Activated T-helper 9 cell treated with anti-CD3 and anti-CD28 coated beads, Interleukin-2, amount 50 U/mL, for 16 hours (primary cell): Measurements from ENCODE around the gene SNX4.
"Not testable (repeated sequence)": the region's sequence is repeated elsewhere in the genome, so short reads cannot be mapped to it uniquely, and the experiment has no call there.

ENCODE experiments used
- DNase-seq: peaks from one replicate; pipeline ENCODE4 v3.0.0-alpha.2; 2020; ENCODE audit warnings: low read depth

Gene SNX4

DNA sequence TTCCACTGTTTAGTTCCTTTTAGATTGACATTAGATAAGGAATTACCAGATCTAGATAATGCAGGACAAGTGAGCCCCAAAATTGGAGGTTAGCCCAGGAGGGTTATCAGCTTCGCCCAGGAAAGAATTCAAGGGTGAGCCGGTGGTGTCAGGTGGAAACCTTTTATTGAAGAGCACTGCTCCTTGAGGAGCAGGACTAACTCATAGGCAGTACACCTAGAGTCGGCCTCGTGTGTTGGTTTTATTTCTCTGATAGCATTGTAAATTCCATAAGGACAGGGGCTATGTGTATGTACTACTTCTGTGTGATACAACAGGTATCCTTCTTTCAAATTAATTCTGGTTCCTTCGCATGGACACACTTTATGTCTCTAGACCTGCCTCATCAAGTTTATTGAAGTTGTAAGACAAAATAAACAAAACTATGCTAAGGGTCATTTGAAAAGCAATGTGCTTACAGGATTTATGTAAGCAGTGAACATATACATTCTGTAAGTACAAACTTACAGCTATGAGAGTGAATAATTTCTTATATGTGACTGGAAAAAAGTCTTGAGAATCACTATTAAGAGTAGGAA is 57.2 kb downstream of the SNX4 start:
- DNase-seq = no peak

DNA sequence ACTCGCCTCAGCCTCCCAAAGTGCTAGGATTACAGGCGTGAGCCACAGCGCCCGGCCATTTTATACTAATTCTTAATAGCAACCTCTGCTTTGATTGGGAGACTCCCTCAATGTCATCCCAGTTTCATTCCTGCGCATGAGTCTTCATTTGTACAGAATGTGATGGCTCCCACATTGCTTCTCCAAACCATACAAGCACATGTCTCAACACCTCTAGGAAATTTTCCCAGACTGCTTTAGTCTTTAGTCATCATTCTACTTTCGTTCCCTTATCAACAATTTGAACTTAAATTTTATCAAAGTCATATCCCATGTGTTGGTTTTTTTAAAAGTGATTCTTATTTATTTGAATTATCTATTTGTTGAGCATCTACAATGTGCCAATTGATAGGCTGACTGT is 58.1 kb downstream of the SNX4 start:
- DNase-seq = no peak

GRCh38 chr3:125460233-125460632 is 59.8 kb downstream of the SNX4 start:
- no peak for DNase-seq

DNA sequence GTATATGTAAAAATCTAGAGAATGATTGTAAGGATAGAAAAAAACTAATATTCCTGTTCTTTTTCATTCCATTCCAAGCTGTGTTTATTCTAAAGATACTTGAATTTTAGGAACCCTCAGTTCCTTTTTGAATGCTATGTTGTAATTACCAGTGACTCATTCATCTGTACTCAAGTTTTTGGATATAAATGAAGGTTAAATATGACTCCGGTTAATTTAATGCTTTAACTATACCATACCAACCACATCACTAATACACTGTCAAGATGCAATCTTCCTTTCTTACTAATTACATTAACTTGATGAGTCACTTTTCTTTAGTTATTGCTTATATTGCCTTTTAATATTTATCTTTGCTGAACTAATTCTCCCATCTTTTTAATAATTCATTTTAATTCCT is 76.1 kb downstream of the SNX4 start:
- DNase-seq = no peak

DNA sequence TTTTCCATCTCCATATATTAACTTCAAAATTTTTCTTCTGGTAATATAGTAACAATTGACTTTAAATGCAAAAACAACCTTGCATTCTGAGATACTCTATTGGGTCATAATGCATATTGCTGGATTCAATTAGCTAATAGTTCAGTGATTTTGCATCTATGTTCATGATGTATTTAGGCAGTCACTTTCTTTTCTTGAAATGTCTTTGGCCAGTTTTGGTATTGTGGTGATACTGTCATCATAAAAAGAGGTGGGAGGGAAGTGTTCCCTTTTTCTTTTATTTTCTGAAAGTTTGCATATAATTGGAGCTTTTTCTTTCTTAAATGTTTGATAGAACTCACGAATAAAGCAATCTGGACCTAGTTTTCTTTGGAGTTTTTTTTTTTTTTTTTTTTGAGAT is 77.5 kb downstream of the SNX4 start:
- no peak for DNase-seq

DNA sequence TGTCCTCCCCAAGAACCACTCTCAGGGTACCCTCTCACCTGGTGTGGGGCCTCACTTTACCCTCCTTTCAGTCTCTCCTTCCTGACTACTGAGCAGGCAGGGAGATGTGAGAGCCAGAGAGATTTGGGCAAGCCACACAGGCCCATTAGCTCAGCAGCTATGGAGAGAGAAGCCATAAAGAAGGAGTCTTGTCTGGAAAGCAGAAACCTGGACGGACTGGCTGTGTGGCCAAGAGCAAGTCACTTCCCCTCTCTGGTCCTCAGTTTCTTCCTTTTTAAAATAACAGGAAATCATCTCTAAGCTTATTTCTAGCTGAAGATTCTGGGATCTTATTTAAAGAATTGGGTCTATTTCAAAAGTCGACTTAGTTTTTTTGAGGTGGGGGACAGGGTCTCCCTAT is 79.0 kb downstream of the SNX4 start:
- no peak for DNase-seq

DNA sequence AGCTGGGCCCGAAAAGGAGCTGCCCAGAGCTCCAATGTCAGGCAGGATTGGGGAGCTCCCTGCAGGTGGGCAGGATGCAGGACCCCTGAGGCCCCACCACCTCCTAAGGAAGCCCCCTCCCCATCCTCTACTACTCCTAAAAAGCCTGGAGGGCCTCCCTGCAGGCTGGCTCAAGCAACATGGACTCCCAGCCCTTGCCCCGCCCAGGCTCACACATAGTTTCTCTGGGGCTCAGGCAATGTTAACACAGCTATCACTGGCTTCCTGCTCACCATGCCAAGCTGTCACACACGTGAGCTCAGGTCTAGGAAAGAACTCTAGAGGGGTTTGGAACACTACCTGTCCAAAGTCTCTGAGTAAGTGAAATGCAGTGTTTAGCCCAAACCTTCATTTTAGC is 79.4 kb downstream of the SNX4 start:
- DNase-seq = no peak

DNA sequence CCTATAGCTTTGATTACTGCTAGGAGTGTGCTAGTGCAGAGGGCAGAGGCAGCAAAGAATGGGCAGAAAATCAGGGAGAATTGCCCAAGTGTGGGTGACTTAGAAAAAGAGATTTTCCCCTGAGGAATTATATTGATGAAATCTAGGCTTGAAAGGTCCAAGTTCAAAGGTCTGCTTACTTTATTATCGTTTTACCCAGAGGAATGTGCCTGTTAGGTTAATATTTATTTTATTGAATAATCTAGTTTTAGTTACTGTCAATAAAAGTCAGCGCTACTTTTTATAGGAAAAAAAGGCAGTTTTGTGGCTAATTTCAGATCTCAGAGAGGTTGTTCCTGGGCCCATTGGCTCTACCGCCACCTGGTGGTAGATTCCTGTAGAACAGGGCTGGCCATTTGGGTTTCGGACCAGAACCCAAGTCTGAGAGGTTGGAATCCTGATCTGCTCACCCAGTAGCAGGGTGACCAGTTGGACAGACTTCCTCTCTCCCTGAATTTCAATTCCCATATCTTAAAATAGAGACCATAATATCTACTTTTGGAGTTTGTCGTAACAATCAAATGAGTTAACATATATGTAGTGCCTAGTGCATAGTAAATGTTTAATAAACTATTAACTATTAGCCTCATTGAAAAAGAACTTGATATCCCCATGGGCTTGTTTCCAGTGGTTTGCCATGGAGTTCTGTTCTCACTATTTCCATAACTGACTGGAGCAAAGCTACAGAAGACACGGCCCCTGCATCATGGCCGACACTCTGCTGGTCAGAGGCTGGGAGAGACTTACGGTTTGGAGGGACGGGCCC is 82.2 kb downstream of the SNX4 start:
- peak; percentile 24 for DNase-seq

- DNase-seq = no peak
Observed at GRCh38 chr3:125436921-125437320, 83.1 kb downstream of the SNX4 start.

DNA sequence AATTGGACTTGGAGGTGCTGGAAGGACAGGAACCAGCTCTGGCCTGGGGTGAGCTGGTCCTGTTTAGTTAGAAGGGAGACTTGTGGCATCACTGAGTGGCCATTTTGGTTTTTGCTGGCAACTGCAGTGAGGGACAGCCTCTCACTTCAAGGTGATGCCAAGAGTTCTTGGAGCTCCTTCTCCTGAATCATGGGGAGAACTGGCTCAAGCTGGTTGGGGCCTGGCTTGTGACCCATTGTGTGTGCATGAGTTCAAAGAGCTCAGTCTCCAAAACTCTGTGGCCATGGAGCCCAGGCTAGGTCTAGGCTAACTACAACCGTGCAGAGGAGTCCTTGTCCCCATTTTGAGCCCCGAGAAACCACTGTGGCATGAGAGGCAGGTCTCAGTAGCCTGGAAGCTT is 84.8 kb downstream of the SNX4 start:
- DNase-seq = no peak

- DNase-seq = no peak
Observed at GRCh38 chr3:125434582-125435011, 85.4 kb downstream of the SNX4 start.

DNA sequence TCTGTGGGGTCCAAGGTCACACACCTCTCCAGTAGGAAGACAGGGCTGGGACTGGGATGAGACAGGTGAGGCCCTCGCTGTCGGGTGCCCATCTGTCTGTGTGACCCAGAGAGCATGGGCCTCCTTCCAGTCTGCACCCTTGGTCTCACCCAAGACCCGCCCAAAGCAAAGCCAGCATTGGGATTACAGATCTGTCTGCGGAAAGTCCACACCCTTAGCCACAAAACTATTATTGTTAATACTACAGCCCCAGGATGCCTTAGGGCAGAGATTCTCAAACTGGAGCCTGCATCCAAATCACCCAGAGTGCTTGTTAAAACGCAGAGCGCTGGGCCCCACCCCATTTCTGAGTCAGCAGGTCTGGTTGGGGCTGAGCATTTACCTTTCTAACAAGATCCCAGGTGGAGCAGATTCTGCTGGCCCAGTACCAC is 86.4 kb downstream of the SNX4 start:
- DNase-seq = no peak

DNA sequence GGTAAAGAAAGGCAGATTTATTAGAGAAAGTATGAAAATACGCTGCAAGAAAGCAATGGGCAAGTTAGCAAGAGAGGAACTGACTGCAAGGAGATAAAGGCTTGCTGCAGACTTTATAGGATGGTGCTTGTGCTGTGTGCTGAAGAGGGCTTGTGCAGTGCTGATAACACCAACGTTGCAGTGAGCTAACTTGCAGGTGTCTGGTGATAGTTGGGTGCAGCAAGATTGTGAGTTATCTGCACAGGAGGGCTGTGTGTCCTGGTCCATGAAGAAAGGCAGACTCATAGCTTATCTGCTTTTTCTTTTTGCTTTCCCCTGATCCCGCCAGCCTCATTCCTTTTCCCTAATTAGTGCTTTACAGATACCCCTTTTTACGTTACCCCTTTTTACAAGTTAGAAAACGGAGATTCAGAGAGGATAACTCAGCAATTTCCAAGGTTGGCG is 86.9 kb downstream of the SNX4 start:
- DNase-seq = no peak

DNA sequence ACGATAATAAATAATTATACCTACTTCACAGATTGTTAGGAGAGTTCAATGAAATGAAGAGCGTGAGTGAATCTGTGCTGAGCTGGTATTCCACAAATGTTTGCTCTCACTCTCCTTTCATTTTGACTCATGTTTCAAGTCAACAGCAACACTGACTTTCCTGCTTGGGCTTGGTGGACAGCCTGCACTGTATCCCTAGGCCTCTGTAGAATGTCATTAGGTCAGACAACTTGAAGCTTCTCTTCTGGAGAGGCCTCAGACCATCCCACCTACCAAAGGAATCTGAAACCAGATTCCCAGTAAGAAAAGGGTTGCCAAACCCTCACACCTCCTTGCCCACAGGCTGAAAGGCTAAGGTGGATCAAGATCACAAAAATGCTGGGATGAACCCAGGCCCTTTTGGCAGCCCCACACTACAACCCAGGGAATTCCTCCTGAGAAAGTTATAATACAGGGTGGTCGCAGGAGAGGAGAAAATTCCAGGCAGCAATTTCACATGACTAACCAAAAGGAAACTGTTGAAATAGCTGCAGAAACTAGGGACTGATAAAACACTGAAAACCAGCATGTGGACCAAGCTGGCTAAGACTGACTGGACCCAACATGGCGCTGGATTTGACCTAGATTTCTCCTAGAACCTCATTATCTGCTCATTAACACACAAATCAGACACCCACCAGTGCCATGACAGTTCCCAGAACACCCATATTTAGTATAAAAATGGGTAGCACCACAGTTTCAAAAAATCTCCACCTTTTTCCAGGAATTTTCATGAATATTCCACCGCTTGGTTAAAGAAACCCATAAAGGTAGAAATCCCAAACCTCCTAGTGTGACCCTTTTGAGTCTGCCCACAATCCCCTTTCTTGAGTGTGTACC is 87.9 kb downstream of the SNX4 start:
- no peak for DNase-seq

DNA sequence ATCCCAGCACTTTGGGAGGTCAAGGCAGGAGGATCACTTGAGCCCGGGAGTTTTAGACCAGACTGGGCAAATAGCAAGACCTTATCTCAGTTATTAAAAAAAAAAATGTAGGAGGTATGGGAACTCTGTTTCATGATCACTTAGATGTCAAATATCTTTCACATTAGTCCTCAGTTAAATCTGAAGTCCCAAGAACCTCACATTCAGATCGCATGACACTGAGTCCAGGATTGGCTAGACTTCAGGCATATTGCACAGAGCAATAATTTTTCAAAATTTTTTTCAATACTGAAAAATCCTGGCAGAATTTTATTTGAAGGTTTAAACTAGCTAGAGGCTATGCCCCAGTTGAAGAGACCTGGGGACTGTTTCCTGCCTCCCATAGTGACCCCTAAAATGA is 88.6 kb downstream of the SNX4 start:
- no peak for DNase-seq

GRCh38 chr3:125428216-125428830 is 91.7 kb downstream of the SNX4 start:
- DNase-seq = no peak

GRCh38 chr3:125418306-125418705 is 101.7 kb downstream of the SNX4 start:
- no peak for DNase-seq

DNA sequence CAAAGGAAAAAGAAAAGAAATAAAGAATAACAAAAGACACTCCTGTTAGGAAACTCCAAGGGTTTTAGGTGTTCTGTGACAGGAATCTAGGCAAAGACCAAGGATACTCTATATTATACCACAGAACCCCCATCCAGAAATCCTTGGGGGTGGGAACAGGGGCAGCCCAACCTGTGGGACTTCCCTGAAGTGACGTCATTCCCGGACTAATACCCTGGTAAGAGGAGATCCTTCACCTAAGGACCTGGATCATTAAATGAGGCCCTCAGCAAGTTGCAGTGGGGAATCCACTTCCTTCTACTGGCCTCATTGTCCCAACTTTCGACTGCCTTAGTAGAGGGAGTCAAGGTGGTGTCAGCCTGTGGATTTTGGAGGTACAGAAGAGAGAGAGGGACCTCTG is 103.8 kb downstream of the SNX4 start:
- no peak for DNase-seq

DNA sequence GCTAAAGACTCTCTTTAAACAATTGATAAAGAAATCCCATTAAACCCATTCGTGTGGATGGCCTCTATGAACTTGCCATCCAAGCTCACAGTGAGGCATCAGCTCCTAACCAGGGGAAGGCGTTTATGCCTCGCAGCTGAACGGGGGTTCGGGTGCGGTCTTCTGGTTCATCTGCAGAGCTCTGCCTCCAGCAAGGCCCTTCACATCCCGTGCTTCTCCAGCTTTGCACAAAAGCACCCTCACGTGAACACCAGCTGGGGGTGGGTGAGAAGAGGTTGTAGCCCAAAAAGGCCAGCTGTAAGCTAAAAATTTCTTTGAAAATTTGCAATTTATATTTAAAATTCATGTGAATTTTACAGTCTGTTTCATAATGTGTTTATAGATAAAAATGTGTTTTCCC is 105.3 kb downstream of the SNX4 start:
- DNase-seq = no peak

DNA sequence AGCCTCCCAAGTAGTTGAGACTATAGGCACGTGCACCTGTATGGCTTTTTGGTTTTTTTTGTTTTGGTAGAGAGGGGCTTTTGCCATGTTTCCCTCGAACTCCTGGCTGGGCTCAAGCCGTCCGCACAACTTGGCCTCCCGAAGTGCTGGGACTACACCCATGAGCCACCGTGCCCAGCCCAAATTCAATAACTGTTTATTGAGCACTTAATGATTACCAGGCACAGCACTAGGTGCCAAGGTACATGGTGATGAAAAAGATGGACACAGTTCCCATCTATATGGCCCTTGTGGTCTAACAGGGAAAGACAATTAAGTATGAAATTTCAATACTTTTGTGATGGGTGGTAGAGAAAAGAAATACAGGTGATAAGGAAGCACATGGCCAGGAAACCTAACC is 109.1 kb downstream of the SNX4 start:
- DNase-seq = no peak

GRCh38 chr3:125406070-125406469 is 113.9 kb downstream of the SNX4 start:
- no peak for DNase-seq

DNA sequence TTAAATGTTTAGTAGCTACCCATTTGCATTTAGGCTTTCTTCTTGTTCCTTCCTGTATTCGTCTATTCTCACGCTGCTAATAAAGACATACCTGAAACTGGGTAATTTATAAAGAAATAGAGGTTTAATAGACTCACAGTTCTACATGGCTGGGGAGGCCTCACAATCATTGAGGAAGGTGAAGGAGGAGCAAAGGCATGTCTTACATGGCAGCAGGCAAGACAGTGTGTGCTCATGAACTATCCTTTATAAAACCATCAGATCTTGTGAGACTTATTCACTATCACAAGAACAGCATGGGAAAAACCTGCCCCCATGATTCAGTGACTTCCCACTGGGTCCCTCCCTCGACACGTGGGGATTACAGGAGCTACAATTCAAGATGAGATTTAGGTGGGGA is 114.5 kb downstream of the SNX4 start:
- DNase-seq = not testable (repeated sequence)
